GM12878 (cell line): Measurements from ENCODE around the gene CXCL12. TPM values are rescaled to one million over a fixed set of nuclear protein-coding genes. Genes with fewer than 3 reads are reported as not detected.

Experiments
- ATAC-seq: fragments of 200-7000 bp; cut with Tn5 transposase; 3 replicates; pipeline ENCODE4 v1.9.1; 2020; ENCODE audit warnings: mild to moderate bottlenecking, moderate library complexity
- BruUV-seq: library from RNA; stranded (reverse); fragments of 400-500 nt; replicated peaks from 2 replicates; lab custom pipeline; 2021; lab: Mats Ljungman, UMichigan
- CTCF ChIA-PET: fragments of 300-600 bp; sonication (Branson Sonifier 250); formaldehyde crosslinking; extraction: SDS; loops from one replicate; lab custom pipeline; 2021; ENCODE audit warnings: inconsistent platforms; lab: Yijun Ruan, JAX
- POLR2A ChIA-PET: fragments of 350-600 bp; formaldehyde crosslinking; extraction: SDS; loops from one replicate; lab custom pipeline; 2021; ENCODE audit warnings: inconsistent platforms; lab: Charles Lee
- RAD21 ChIA-PET: fragments of 300-600 bp; sonication (Branson Sonifier 250); formaldehyde crosslinking; loops from one replicate; lab custom pipeline; 2023; ENCODE audit warnings: antibody characterized with exemption; ENCODE audit not compliant: unreplicated experiment; lab: Charles Lee
- SMC1A ChIA-PET: fragments of 300-600 bp; sonication (Branson Sonifier 250); formaldehyde crosslinking; loops from one replicate; lab custom pipeline; 2023; ENCODE audit not compliant: unreplicated experiment, uncharacterized antibody; lab: Charles Lee
- DNase-seq: peaks from one replicate; pipeline ENCODE4 v3.0.0-alpha.2; 2011; ENCODE audit warnings: low read depth, low spot score
- FAIRE-seq: peaks from 3 replicates; lab custom pipeline; 2011; peaks lifted over from hg19 to GRCh38; lab: Jason Lieb, UNC
- H2AFZ ChIP-seq: 2 replicates; pipeline ENCODE4 v1.6.0; 2011; ENCODE audit warnings: low read depth, low read length, control low read depth; ENCODE audit not compliant: control insufficient read depth
- H3K27ac ChIP-seq: 2 replicates; pipeline ENCODE4 v1.5.1; 2011; ENCODE audit warnings: control low read depth; ENCODE audit not compliant: control insufficient read depth, insufficient read depth
- H3K27me3 ChIP-seq, 2 experiments: replicated peaks in 1 of 2; 2 replicates each; pipeline versions ENCODE4 v1.6.0 to v1.6.1; 2011; ENCODE audit warnings: low read length in 1 of 2; ENCODE audit not compliant: control insufficient read depth in 2 of 2, insufficient read depth in 2 of 2
- H3K36me3 ChIP-seq, 2 experiments: 2 replicates each; pipeline ENCODE4 v1.5.1; 2011; ENCODE audit warnings: low read length in 1 of 2; ENCODE audit not compliant: control insufficient read depth in 2 of 2, insufficient read depth in 2 of 2
- H3K4me1 ChIP-seq: 2 replicates; pipeline ENCODE4 v1.6.1; 2011; ENCODE audit warnings: mild to moderate bottlenecking, low read length, moderate library complexity, mixed read lengths; ENCODE audit not compliant: control insufficient read depth, insufficient read depth
- H3K4me2 ChIP-seq: 2 replicates; pipeline ENCODE4 v1.6.0; 2011; ENCODE audit warnings: control low read depth; ENCODE audit not compliant: control insufficient read depth, insufficient read depth
- H3K4me3 ChIP-seq: fragments of 200-600 bp; sonication (generic); 2 replicates; pipeline ENCODE4 v1.5.1; 2016
- H3K79me2 ChIP-seq: 2 replicates; pipeline ENCODE4 v1.6.0; 2011; ENCODE audit warnings: low read length; ENCODE audit not compliant: control insufficient read depth, insufficient read depth
- H3K9ac ChIP-seq: 2 replicates; pipeline ENCODE4 v1.8.0; 2011; ENCODE audit warnings: low read length, control low read depth, mixed read lengths; ENCODE audit not compliant: control insufficient read depth, insufficient read depth
- H3K9me3 ChIP-seq: replicated peaks from 3 replicates; pipeline ENCODE4 v1.5.1; 2011; ENCODE audit warnings: mild to moderate bottlenecking, low read length; ENCODE audit not compliant: control insufficient read depth, insufficient read depth
- H4K20me1 ChIP-seq: 2 replicates; pipeline ENCODE4 v1.6.0; 2011; ENCODE audit not compliant: control insufficient read depth, insufficient read depth
- CTCF ChIP-seq, 3 experiments: IDR thresholded peaks in 2 of 3; conservative IDR thresholded peaks in 1 of 3; 2 replicates each; pipeline ENCODE4 v1.5.1; 2011; ENCODE audit warnings: low read depth in 3 of 3, low read length in 3 of 3, mild to moderate bottlenecking in 3 of 3, control low read depth in 2 of 3, moderate library complexity in 2 of 3, inconsistent platforms in 1 of 3, mixed read lengths in 1 of 3; ENCODE audit not compliant: control insufficient read depth in 2 of 3, insufficient read depth in 1 of 3; ENCODE audit errors: extremely low read depth in 1 of 3
- HDAC6 ChIP-seq: fragments of 200-600 bp; sonication (generic); IDR thresholded peaks from one replicate; pipeline ENCODE4 v1.8.0; 2017; ENCODE audit warnings: antibody characterized with exemption; ENCODE audit not compliant: unreplicated experiment
- IKZF1 ChIP-seq: fragments of 450-650 bp; conservative IDR thresholded peaks from 2 replicates; pipeline ENCODE4 v1.6.1; 2017; ENCODE audit warnings: antibody characterized with exemption, mild to moderate bottlenecking
- IKZF2 ChIP-seq, 2 experiments: fragments of 450-650 bp; IDR thresholded peaks; 2 replicates each; pipeline ENCODE4 v1.6.1; 2017; ENCODE audit warnings: mild to moderate bottlenecking in 2 of 2, moderate library complexity in 2 of 2
- IRF3 ChIP-seq: fragments of 450-650 bp; IDR thresholded peaks from 2 replicates; pipeline ENCODE4 v1.6.1; 2014; ENCODE audit warnings: mild to moderate bottlenecking
- NR2F1 ChIP-seq: fragments of 450-650 bp; conservative IDR thresholded peaks from 2 replicates; pipeline ENCODE4 v1.6.1; 2017; ENCODE audit warnings: mild to moderate bottlenecking
- PAX5 ChIP-seq: IDR thresholded peaks from 2 replicates; pipeline ENCODE4 v1.6.1; 2011; ENCODE audit warnings: low read depth, low read length, borderline replicate concordance
- PAX8 ChIP-seq: fragments of 450-650 bp; IDR thresholded peaks from 2 replicates; pipeline ENCODE4 v1.6.1; 2017; ENCODE audit warnings: mild to moderate bottlenecking, moderate library complexity
- STAT3 ChIP-seq: IDR thresholded peaks from 2 replicates; pipeline ENCODE4 v1.6.1; 2011; ENCODE audit warnings: low read depth, low read length, improper control_type of control experiment
- ZNF207 ChIP-seq: fragments of 450-650 bp; IDR thresholded peaks from 2 replicates; pipeline ENCODE4 v1.6.1; 2014; ENCODE audit warnings: antibody characterized with exemption, mild to moderate bottlenecking, borderline replicate concordance
- WGBS: methylation state at CpG from one replicate; pipeline ENCODE4 v1.1.6; 2016; ENCODE audit warnings: low lambda C conversion rate; ENCODE audit not compliant: insufficient replicate concordance, insufficient coverage; ENCODE audit errors: missing lambda C conversion rate; 5-methylcytosine and 5-hydroxymethylcytosine counted together
- in situ Hi-C: fragments of 300-500 bp; cut with MboI; formaldehyde crosslinking; loops from 9 replicates; pipeline ENCODE4 v1.14.3; 2018; ENCODE audit warnings: mixed read lengths
- intact Hi-C: fragments of 100-400 bp; cut with micrococcal nuclease; formaldehyde crosslinking; loops from one replicate; pipeline ENCODE4 v1.14.2; 2022; ENCODE audit not compliant: unreplicated experiment
- polyA plus RNA-seq, 11 experiments: library from polyadenylated mRNA; depleted of rRNA in 4 of 11; unstranded in 6 of 11; stranded (reverse) in 5 of 11; fragments of >200 nt; fragmentation: Nextera tagmentation in 4 of 11; fragmentation: Illumina TruSeq in 1 of 11; extraction: Ambion mirVana in 4 of 11; extraction: Trizol in 1 of 11; gene quantifications; 1 replicate in 1 of 11; 2 replicates in 10 of 11; pipeline versions ENCODE4 v1.2.1 to v1.2.3, GENCODE V29; 2011 to 2016; ENCODE audit warnings: inconsistent platforms in 2 of 11, missing spikeins in 2 of 11, low read depth in 1 of 11
- total RNA-seq, 4 experiments: library from RNA; depleted of rRNA in 3 of 4; stranded (reverse); fragments of >200 nt in 3 of 4; fragmentation: Illumina TruSeq in 1 of 4; extraction: Trizol in 1 of 4; gene quantifications; 2 replicates each; pipeline versions ENCODE4 v1.2.1 to v1.2.3, GENCODE V29; 2013 to 2021

CXCL12 gene
- total and polyA plus RNA-seq, 10 of the 15 experiments (the other 5 are each of a cell fraction or from before 2014, with no cell fraction given) = 0.03 to 4.5 (median 0.53) TPM

GRCh38 chr10:44385696-44386441, 972 bp upstream of the CXCL12 start (continued):
- TF ChIP-seq IRF3 = no peak
- no peak for TF ChIP-seq IKZF1
- TF ChIP-seq STAT3 = no peak
- no peak for TF ChIP-seq PAX8
- no peak for TF ChIP-seq HDAC6
- TF ChIP-seq IKZF2 (IDR thresholded peaks at IDR 0.05) = no peak
- TF ChIP-seq, all 136 proteins: peak for 0

DNA sequence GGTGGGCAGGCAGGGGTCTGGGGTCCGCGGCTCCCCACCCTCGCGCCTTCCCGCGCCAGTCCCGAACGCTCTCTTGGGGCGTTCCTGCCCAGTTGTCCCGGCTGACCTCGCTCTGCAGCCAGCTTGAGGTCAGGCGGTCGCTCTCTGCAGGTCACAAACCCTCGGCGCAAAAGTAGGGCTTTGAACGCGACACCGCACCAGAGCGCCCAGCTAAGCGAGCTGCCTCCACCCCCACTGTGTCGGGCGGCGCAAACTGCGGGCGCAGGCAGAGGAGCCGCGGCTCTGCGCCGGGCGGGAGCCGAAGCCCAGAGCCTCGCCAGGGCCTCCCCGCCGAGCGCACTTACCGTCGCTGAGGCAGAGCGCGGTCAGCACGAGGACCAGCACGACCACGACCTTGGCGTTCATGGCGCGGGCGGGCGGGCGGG, 284 bp downstream of the CXCL12 start:
- Histone ChIP-seq H2AFZ (no peak overlapping the region), H3K9ac (no peak overlapping the region), H3K4me3 (no peak overlapping the region), H3K36me3 (no peaks in the 10 kb centered on the region), H3K27me3 (peaks cover 0 to 2% of the 10 kb centered on the region in 2 experiments; a peak in 3 of 4 replicates), H3K9me3 (no peaks in the 10 kb centered on the region; the same call in 2 of the 3 replicates), H3K27ac (no peak overlapping the region), H4K20me1 (no peaks in the 10 kb centered on the region), H3K79me2 (no peaks in the 10 kb centered on the region), H3K4me1 (no peaks in the 10 kb centered on the region), H3K4me2 (0 out of 2 replicates have a peak overlapping the region, but pooled peaks have one; percentile 7)
- DNase-seq (no peak), ATAC-seq (no peak), FAIRE-seq (no peak)
- in situ Hi-C loops (loop anchor here (5.0 to 25.0 kb wide), 2 partner anchors 478 to 712 kb away; no protein-coding TSS in a partner anchor), intact Hi-C loops (loop anchor here (5.0 to 10.0 kb wide), 6 partner anchors 32 to 692 kb away; no protein-coding TSS in a partner anchor)
- POLR2A ChIA-PET = no interaction called here
- BruUV-seq = no TSS peak
- TF ChIP-seq IKZF1 (no peak), NR2F1 (no peak), CTCF (IDR thresholded peaks at IDR 0.05 in 2 of 3, conservative IDR thresholded peaks at IDR 0.05 in 1 of 3; ENCODE audit: control insufficient read depth in 2 of 3, extremely low read depth in 1 of 3, insufficient read depth in 1 of 3, low read depth in 3 of 3, low read length in 3 of 3) (no peak), ZNF207 (no peak), PAX5 (no peak)
- WGBS = 10% methylated on average over 37 of the region's 48 CpGs
- SMC1A ChIA-PET = no interaction called here
- RAD21 ChIA-PET = interaction anchor here (0.8 kb wide), 1 partner anchor 696 kb away, joined by 3 read pairs; no protein-coding TSS in a partner anchor
- CTCF ChIA-PET = interaction anchor here (0.6 to 1.4 kb wide), 2 partner anchors 712 to 745 kb away, joined by 3 to 7 read pairs; no protein-coding TSS in a partner anchor
